Measurements from ENCODE around the gene CFB. TPM values are rescaled to one million over a fixed set of nuclear protein-coding genes. Genes with fewer than 3 reads are reported as not detected.

CFB gene
- total RNA-seq (2016; rRNA removed; fragmentation: Illumina TruSeq; extraction: Trizol) (71.1 and 171 TPM in 2 replicates), polyA plus RNA-seq (2011; rRNA removed) (513 and 772 TPM in 2 replicates), polyA minus RNA-seq (2011; rRNA and poly(A)+ RNA removed; ENCODE audit: low replicate concordance) (88.1 and 583 TPM in 2 replicates), Bru-seq, nascent RNA (percentile 93 among the genes with signal in this experiment), BruChase-seq, experiment 1, labeled RNA remaining after a 6-hour chase (percentile 98 among the genes with signal in this experiment), BruChase-seq, experiment 2, labeled RNA remaining after a 2-hour chase (percentile 95 among the genes with signal in this experiment)
- total RNA-seq (2016; cell fraction: cytosol; rRNA removed; fragmentation: Illumina TruSeq; extraction: Trizol; ENCODE audit: low read depth) = 36.8 and 37.7 TPM in 2 replicates
- total RNA-seq (2016; cell fraction: insoluble cytoplasmic fraction; rRNA removed; fragmentation: Illumina TruSeq; extraction: Trizol) = 65.1 and 180 TPM in 2 replicates
- total RNA-seq (2016; cell fraction: membrane; rRNA removed; fragmentation: Illumina TruSeq; extraction: Trizol) = 37.5 and 44.4 TPM in 2 replicates
- 202 and 235 TPM in 2 replicates for total RNA-seq (2016; cell fraction: nucleus; rRNA removed; fragmentation: Illumina TruSeq; extraction: Trizol)
- polyA plus RNA-seq (2011; cell fraction: cytosol; rRNA removed) = 355 and 506 TPM in 2 replicates
- 3,065 and 3,175 TPM in 2 replicates for polyA plus RNA-seq (2011; cell fraction: nucleus; rRNA removed)
- 460 and 611 TPM in 2 replicates for polyA plus RNA-seq (2012)
- 25.3 and 27.9 TPM in 2 replicates for polyA plus RNA-seq (2016; cell fraction: cytosol; fragmentation: Illumina TruSeq; extraction: Trizol; ENCODE audit: low read depth)
- 66.3 and 72.4 TPM in 2 replicates for polyA plus RNA-seq (2016; cell fraction: insoluble cytoplasmic fraction; fragmentation: Illumina TruSeq; extraction: Trizol; ENCODE audit: low read depth)
- 31.9 and 32.4 TPM in 2 replicates for polyA plus RNA-seq (2016; cell fraction: membrane; fragmentation: Illumina TruSeq; extraction: Trizol; ENCODE audit: low read depth)
- 450 and 455 TPM in 2 replicates for polyA plus RNA-seq (2016; cell fraction: nucleus; fragmentation: Illumina TruSeq; extraction: Trizol; ENCODE audit: insufficient read depth, low read depth)
- polyA minus RNA-seq (2011; cell fraction: cytosol; rRNA and poly(A)+ RNA removed) = 179 and 284 TPM in 2 replicates
- polyA minus RNA-seq (2011; cell fraction: nucleus; rRNA and poly(A)+ RNA removed) = 584 and 876 TPM in 2 replicates
- long read RNA-seq, experiment 1, transcript CFB-271 (18 exons, 2,862 nt) = major isoform, 187 of 262 reads
- long read RNA-seq, experiment 1, partial matches to known transcripts = 50 of 262 reads
- long read RNA-seq, experiment 1, other reads (novel, unspliced or antisense) = 25 of 262 reads
- long read RNA-seq, experiment 2, transcript CFB-271 (18 exons, 2,862 nt) = major isoform, 366 of 492 reads
- long read RNA-seq, experiment 2, transcript CFB-280 (4 exons, 764 nt) = minor isoform, 6 of 492 reads
- long read RNA-seq, experiment 2, partial matches to known transcripts = 118 of 492 reads
- long read RNA-seq, experiment 2, other reads (novel, unspliced or antisense) = 1 of 492 reads

GRCh38 chr6:31945507-31946369 is at the start of gene CFB:
Gene CFB (plus strand): TSS chr6:31946095. CDS start chr6:31946222, 127 bp downstream.
- peaks cover 14 to 63% of the 10 kb centered on the region in 2 experiments for H3K36me3 ChIP-seq (replicated peaks in 1 of 2; ENCODE audit: control insufficient read depth in 1 of 2, insufficient read depth in 2 of 2, low read length in 2 of 2)
- peak within 1 kb of the TSS; percentile 91 for H3K9ac ChIP-seq (ENCODE audit: insufficient read depth, low read depth, low read length)
- ChIA-PET CTCF (ENCODE audit: low intra/inter-chr PET ratio, low total read pairs) (no interaction called here), POLR2A (interaction anchor here (0.5 to 5.1 kb wide), 55 partner anchors 9 to 1026 kb away, joined by 3 to 151 read pairs (median 5); partner anchors contain the start of genes ABHD16A, APOM, ATF6B and C2)
- H4K20me1 ChIP-seq (ENCODE audit: insufficient read depth, low read length) = no peaks in the 10 kb centered on the region
- 2% methylated on average over 11 of the region's 11 CpGs for WGBS (ENCODE audit: low lambda C conversion rate)
- H3K4me2 ChIP-seq (ENCODE audit: low read depth, low read length) = peak within 1 kb of the TSS; percentile 98
- DNase-seq (ENCODE audit: low spot score) (peak; percentile 100), FAIRE-seq (peak; percentile 100), ATAC-seq (peak; percentile 95)
- peak within 1 kb of the TSS; percentile 59 to 90 (median 66) for H3K4me3 ChIP-seq (replicated peaks in 1 of 3; ENCODE audit: insufficient read depth in 1 of 3, low read depth in 2 of 3, low read length in 3 of 3)
- H3K4me1 ChIP-seq (ENCODE audit: insufficient read depth, low read length) = peaks cover 85% of the 10 kb centered on the region
- no peaks in the 10 kb centered on the region for H3K9me3 ChIP-seq (ENCODE audit: low read length)
- no peaks in the 10 kb centered on the region; a peak in 1 of 5 replicates for H3K27me3 ChIP-seq (ENCODE audit: control insufficient read depth in 1 of 2, insufficient read depth in 2 of 2, low read length in 2 of 2)
- BruUV-seq (replicated peaks) = no TSS peak
- peaks cover 22% of the 10 kb centered on the region for H3K79me2 ChIP-seq (ENCODE audit: insufficient read depth, low read length)
- intact Hi-C loops (cut with micrococcal nuclease; ENCODE audit: unreplicated experiment) (loop anchor here (1.0 to 2.0 kb wide), 3 partner anchors 18 to 47 kb away; partner anchors contain the start of genes C2 and ZBTB12), in situ Hi-C loops (cut with HindIII; ENCODE audit: extremely low pct_ligation_motif_present, low pct_unique_long_range_greater_than_20kb) (loop anchor here (5.0 kb wide), 1 partner anchor 43 kb away; the partner anchor contains the start of gene ZBTB12)
- H3K27ac ChIP-seq (ENCODE audit: extremely low read length, insufficient read depth, low read length) = peak within 1 kb of the TSS; percentile 91
- no peak within 1 kb of the TSS for H2AFZ ChIP-seq (ENCODE audit: low read length)
- TF ChIP-seq ZNF10 (CRISPR knock-in tag; IDR thresholded peaks at IDR 0.05; ENCODE audit: borderline replicate concordance, low read depth) (no peak), KLF11 (CRISPR knock-in tag; IDR thresholded peaks at IDR 0.05) (peak; percentile 22; the same call in 1 of the 2 replicates), POGZ (CRISPR knock-in tag; IDR thresholded peaks at IDR 0.05) (peak; percentile 51), YY1 (IDR thresholded peaks at IDR 0.05; ENCODE audit: insufficient read depth, insufficient replicate concordance, low read depth, low read length) (peak; percentile 58), MYNN (CRISPR knock-in tag; IDR thresholded peaks at IDR 0.05; ENCODE audit: low read depth) (no peak), ZNF629 (CRISPR knock-in tag; conservative IDR thresholded peaks at IDR 0.05) (peak; percentile 35; the same call in 1 of the 2 replicates), ARHGAP35 (CRISPR knock-in tag; IDR thresholded peaks at IDR 0.05; ENCODE audit: borderline replicate concordance) (no peak; the same call in 1 of the 2 replicates), THAP9 (CRISPR knock-in tag; IDR thresholded peaks at IDR 0.05; ENCODE audit: borderline replicate concordance) (no peak), NR2C2 (CRISPR knock-in tag; IDR thresholded peaks at IDR 0.05; ENCODE audit: borderline replicate concordance) (peak; percentile 83), ZNF230 (CRISPR knock-in tag; IDR thresholded peaks at IDR 0.05) (peak; percentile 66; the same call in 1 of the 2 replicates), ZNF430 (CRISPR knock-in tag; IDR thresholded peaks at IDR 0.05) (peak; percentile 94; the same call in 1 of the 2 replicates), MBNL3 (CRISPR knock-in tag; conservative IDR thresholded peaks at IDR 0.05) (no peak)
